ENCODE measurements around the gene ABHD17C.

- TF ChIP-seq RAD21 (conservative IDR thresholded peaks at IDR 0.05 in 1 of 2, IDR thresholded peaks at IDR 0.05 in 1 of 2) (0 out of 5 replicates have a peak, but pooled peaks of 1 of the 2 experiments have one; percentile 10), CEBPB (IDR thresholded peaks at IDR 0.05) (no peak), MAFK (IDR thresholded peaks at IDR 0.05; ENCODE audit: partially characterized antibody) (no peak), POLR2A (IDR thresholded peaks at IDR 0.05; ENCODE audit: low read length) (no peak)
- TF ChIP-seq, protein P1, sequence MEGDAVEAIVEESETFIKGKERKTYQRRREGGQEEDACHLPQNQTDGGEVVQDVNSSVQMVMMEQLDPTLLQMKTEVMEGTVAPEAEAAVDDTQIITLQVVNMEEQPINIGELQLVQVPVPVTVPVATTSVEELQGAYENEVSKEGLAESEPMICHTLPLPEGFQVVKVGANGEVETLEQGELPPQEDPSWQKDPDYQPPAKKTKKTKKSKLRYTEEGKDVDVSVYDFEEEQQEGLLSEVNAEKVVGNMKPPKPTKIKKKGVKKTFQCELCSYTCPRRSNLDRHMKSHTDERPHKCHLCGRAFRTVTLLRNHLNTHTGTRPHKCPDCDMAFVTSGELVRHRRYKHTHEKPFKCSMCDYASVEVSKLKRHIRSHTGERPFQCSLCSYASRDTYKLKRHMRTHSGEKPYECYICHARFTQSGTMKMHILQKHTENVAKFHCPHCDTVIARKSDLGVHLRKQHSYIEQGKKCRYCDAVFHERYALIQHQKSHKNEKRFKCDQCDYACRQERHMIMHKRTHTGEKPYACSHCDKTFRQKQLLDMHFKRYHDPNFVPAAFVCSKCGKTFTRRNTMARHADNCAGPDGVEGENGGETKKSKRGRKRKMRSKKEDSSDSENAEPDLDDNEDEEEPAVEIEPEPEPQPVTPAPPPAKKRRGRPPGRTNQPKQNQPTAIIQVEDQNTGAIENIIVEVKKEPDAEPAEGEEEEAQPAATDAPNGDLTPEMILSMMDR (IDR thresholded peaks at IDR 0.05), result no peak
- TF ChIP-seq, protein P2, sequence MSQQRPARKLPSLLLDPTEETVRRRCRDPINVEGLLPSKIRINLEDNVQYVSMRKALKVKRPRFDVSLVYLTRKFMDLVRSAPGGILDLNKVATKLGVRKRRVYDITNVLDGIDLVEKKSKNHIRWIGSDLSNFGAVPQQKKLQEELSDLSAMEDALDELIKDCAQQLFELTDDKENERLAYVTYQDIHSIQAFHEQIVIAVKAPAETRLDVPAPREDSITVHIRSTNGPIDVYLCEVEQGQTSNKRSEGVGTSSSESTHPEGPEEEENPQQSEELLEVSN (IDR thresholded peaks at IDR 0.05; ENCODE audit: borderline replicate concordance, low read depth), result no peak
Observed at GRCh38 chr15:80673561-80674244, 21.4 kb upstream of the ABHD17C start.

All from A549 (cell line).